ENCODE data around the gene ACRV1. TPM values are rescaled to one million over a fixed set of nuclear protein-coding genes. Genes with fewer than 3 reads are reported as not detected.

Gene ACRV1
- total RNA-seq, 1 donor from 2014 or later, result not detected

- no peak for DNase-seq (ENCODE audit: low read depth)
- no peak overlapping the region for H3K4me3 ChIP-seq (ENCODE audit: low read depth, low read length)
- TF ChIP-seq CTCF (conservative IDR thresholded peaks at IDR 0.05; ENCODE audit: low read depth, low read length), result no peak
Observed at GRCh38 chr11:125621995-125622394, 58.7 kb downstream of the ACRV1 start.

Other genes with a start within 250 kb of the ACRV1 start
- 20.5 and 25.7 TPM in 2 replicates for gene FEZ1, start 184.6 kb downstream of the ACRV1 start, total RNA-seq
- gene EI24, start 111.4 kb downstream of the ACRV1 start, total RNA-seq, result 140 and 169 TPM in 2 replicates
- gene STT3A, start 88.0 kb downstream of the ACRV1 start, total RNA-seq, result 170 and 190 TPM in 2 replicates
- 43.2 and 48.9 TPM in 2 replicates for gene CHEK1, start 55.7 kb downstream of the ACRV1 start, total RNA-seq
- gene PATE1, start 65.4 kb upstream of the ACRV1 start, total RNA-seq, result not detected in 2 replicates
- 0.07 TPM in 1 of 2 replicates, not detected in the other for gene PATE2, start 98.0 kb upstream of the ACRV1 start, total RNA-seq
- gene PATE3, start 107.3 kb upstream of the ACRV1 start, total RNA-seq, result not detected in 2 replicates
- gene PATE4, start 152.5 kb upstream of the ACRV1 start, total RNA-seq, result not detected in 2 replicates
- gene HYLS1, start 206.8 kb upstream of the ACRV1 start, total RNA-seq, result 9.3 and 11.3 TPM in 2 replicates
- gene PUS3, start 222.4 kb upstream of the ACRV1 start, total RNA-seq, result 7.1 and 8.0 TPM in 2 replicates
- gene DDX25, start 223.7 kb upstream of the ACRV1 start, total RNA-seq, result 0.14 TPM in 1 of 2 replicates, not detected in the other

Measured in epithelial cell of proximal tubule (primary cell).